ENCODE data around the gene APC. TPM values are rescaled to one million over a fixed set of nuclear protein-coding genes. Genes with fewer than 3 reads are reported as not detected.

The APC gene
- total and polyA plus RNA-seq, 2 of the 8 experiments (the other 6 are each of a cell fraction or from before 2014, with no cell fraction given) = 6.8 to 41.9 TPM

- TF ChIP-seq RBBP5 (IDR thresholded peaks at IDR 0.05; ENCODE audit: borderline replicate concordance, low read depth, low read length) (no peak), SIRT6 (IDR thresholded peaks at IDR 0.05; ENCODE audit: low read length) (no peak), ZNF274 (IDR thresholded peaks at IDR 0.05; ENCODE audit: borderline replicate concordance, extremely low read depth, low read length) (no peak)
Measured at GRCh38 chr5:112787896-112788295, 50.2 kb downstream of the APC start (continued).
